ENCODE data around the gene RALA.
"Not testable (repeated sequence)": the region's sequence is repeated elsewhere in the genome, so short reads cannot be mapped to it uniquely, and the experiment has no call there.

Gene RALA

GRCh38 chr7:39645482-39646407, 22.4 kb downstream of the RALA start:
- no peak for DNase-seq (ENCODE audit: low spot score)
- Mint-ChIP-seq H3K27ac (no peak overlapping the region), H3K4me3 (no peak overlapping the region), H3K36me3 (ENCODE audit: low read depth) (peaks cover 7% of the 10 kb centered on the region), H3K4me1 (ENCODE audit: low read depth) (peaks cover 11% of the 10 kb centered on the region), H3K9me3 (no peaks in the 10 kb centered on the region), H3K27me3 (ENCODE audit: low read depth) (no peaks in the 10 kb centered on the region)

GRCh38 chr7:39647816-39648215, 24.4 kb downstream of the RALA start:
- H3K36me3 Mint-ChIP-seq (ENCODE audit: low read depth): peaks cover 4% of the 10 kb centered on the region
- no peaks in the 10 kb centered on the region for H3K9me3 Mint-ChIP-seq
- H3K27ac Mint-ChIP-seq: no peak overlapping the region
- DNase-seq (ENCODE audit: low spot score): no peak
- H3K4me3 Mint-ChIP-seq: no peak overlapping the region
- H3K27me3 Mint-ChIP-seq (ENCODE audit: low read depth): no peaks in the 10 kb centered on the region
- peaks cover 9% of the 10 kb centered on the region for H3K4me1 Mint-ChIP-seq (ENCODE audit: low read depth)

GRCh38 chr7:39650676-39651075, 27.3 kb downstream of the RALA start:
- no peak overlapping the region for H3K27ac Mint-ChIP-seq
- H3K27me3 Mint-ChIP-seq (ENCODE audit: low read depth): no peaks in the 10 kb centered on the region
- peaks cover 14% of the 10 kb centered on the region for H3K9me3 Mint-ChIP-seq
- no peak for DNase-seq (ENCODE audit: low spot score)
- H3K36me3 Mint-ChIP-seq (ENCODE audit: low read depth): peaks cover 8% of the 10 kb centered on the region
- no peak overlapping the region for H3K4me3 Mint-ChIP-seq
- H3K4me1 Mint-ChIP-seq (ENCODE audit: low read depth): peaks cover 9% of the 10 kb centered on the region

GRCh38 chr7:39651265-39651664, 27.9 kb downstream of the RALA start:
- Mint-ChIP-seq H3K27me3 (ENCODE audit: low read depth) (no peaks in the 10 kb centered on the region), H3K27ac (no peak overlapping the region), H3K4me3 (no peak overlapping the region), H3K4me1 (ENCODE audit: low read depth) (peaks cover 10% of the 10 kb centered on the region), H3K9me3 (peaks cover 17% of the 10 kb centered on the region), H3K36me3 (ENCODE audit: low read depth) (peaks cover 10% of the 10 kb centered on the region)
- DNase-seq (ENCODE audit: low spot score): no peak

GRCh38 chr7:39656415-39656814, 33.0 kb downstream of the RALA start:
- Mint-ChIP-seq H3K4me3 (no peak overlapping the region), H3K27ac (no peak overlapping the region), H3K27me3 (ENCODE audit: low read depth) (no peaks in the 10 kb centered on the region), H3K4me1 (ENCODE audit: low read depth) (peaks cover 3% of the 10 kb centered on the region), H3K36me3 (ENCODE audit: low read depth) (peaks cover 30% of the 10 kb centered on the region), H3K9me3 (peaks cover 22% of the 10 kb centered on the region)
- no peak for DNase-seq (ENCODE audit: low spot score)

- H3K9me3 Mint-ChIP-seq: peaks cover 32% of the 10 kb centered on the region
- no peak overlapping the region for H3K4me3 Mint-ChIP-seq
- peaks cover 3% of the 10 kb centered on the region for H3K4me1 Mint-ChIP-seq (ENCODE audit: low read depth)
- no peak for DNase-seq (ENCODE audit: low spot score)
- no peak overlapping the region for H3K27ac Mint-ChIP-seq
- H3K27me3 Mint-ChIP-seq (ENCODE audit: low read depth): no peaks in the 10 kb centered on the region
- H3K36me3 Mint-ChIP-seq (ENCODE audit: low read depth): peaks cover 40% of the 10 kb centered on the region
These were observed 36.1 kb downstream of the RALA start for GRCh38 chr7:39659356-39660013.

GRCh38 chr7:39661960-39662359, 38.6 kb downstream of the RALA start:
- DNase-seq (ENCODE audit: low spot score): no peak
- Mint-ChIP-seq H3K9me3 (peaks cover 19% of the 10 kb centered on the region), H3K4me1 (ENCODE audit: low read depth) (peaks cover 2% of the 10 kb centered on the region), H3K36me3 (ENCODE audit: low read depth) (peaks cover 32% of the 10 kb centered on the region), H3K4me3 (no peak overlapping the region), H3K27ac (no peak overlapping the region), H3K27me3 (ENCODE audit: low read depth) (no peaks in the 10 kb centered on the region)

GRCh38 chr7:39663263-39663662, 39.9 kb downstream of the RALA start:
- H3K4me1 Mint-ChIP-seq (ENCODE audit: low read depth): peaks cover 5% of the 10 kb centered on the region
- H3K27me3 Mint-ChIP-seq (ENCODE audit: low read depth): no peaks in the 10 kb centered on the region
- H3K4me3 Mint-ChIP-seq: no peak overlapping the region
- peaks cover 19% of the 10 kb centered on the region for H3K9me3 Mint-ChIP-seq
- no peak for DNase-seq (ENCODE audit: low spot score)
- H3K36me3 Mint-ChIP-seq (ENCODE audit: low read depth): peaks cover 29% of the 10 kb centered on the region
- no peak overlapping the region for H3K27ac Mint-ChIP-seq

GRCh38 chr7:39664057-39664456, 40.7 kb downstream of the RALA start:
- H3K27ac Mint-ChIP-seq: no peak overlapping the region
- H3K4me1 Mint-ChIP-seq (ENCODE audit: low read depth): peaks cover 5% of the 10 kb centered on the region

GRCh38 chr7:39664585-39664984, 41.2 kb downstream of the RALA start:
- Mint-ChIP-seq H3K36me3 (ENCODE audit: low read depth) (peaks cover 24% of the 10 kb centered on the region), H3K9me3 (peaks cover 19% of the 10 kb centered on the region), H3K27me3 (ENCODE audit: low read depth) (no peaks in the 10 kb centered on the region), H3K4me3 (no peak overlapping the region), H3K4me1 (ENCODE audit: low read depth) (peaks cover 6% of the 10 kb centered on the region), H3K27ac (no peak overlapping the region)
- DNase-seq (ENCODE audit: low spot score): no peak

More at GRCh38 chr7:39664057-39664456, 40.7 kb downstream of the RALA start:
- no peak overlapping the region for H3K4me3 Mint-ChIP-seq
- no peak for DNase-seq (ENCODE audit: low spot score)
- peaks cover 19% of the 10 kb centered on the region for H3K9me3 Mint-ChIP-seq
- peaks cover 27% of the 10 kb centered on the region for H3K36me3 Mint-ChIP-seq (ENCODE audit: low read depth)
- no peaks in the 10 kb centered on the region for H3K27me3 Mint-ChIP-seq (ENCODE audit: low read depth)

GRCh38 chr7:39666562-39666961, 43.2 kb downstream of the RALA start:
- no peaks in the 10 kb centered on the region for H3K27me3 Mint-ChIP-seq (ENCODE audit: low read depth)
- DNase-seq (ENCODE audit: low spot score): no peak
- peaks cover 12% of the 10 kb centered on the region for H3K9me3 Mint-ChIP-seq
- H3K36me3 Mint-ChIP-seq (ENCODE audit: low read depth): peaks cover 12% of the 10 kb centered on the region
- H3K4me3 Mint-ChIP-seq: no peak overlapping the region
- no peak overlapping the region for H3K27ac Mint-ChIP-seq
- peaks cover 5% of the 10 kb centered on the region for H3K4me1 Mint-ChIP-seq (ENCODE audit: low read depth)

- Mint-ChIP-seq H3K9me3 (peaks cover 7% of the 10 kb centered on the region), H3K4me3 (no peak overlapping the region), H3K27ac (no peak overlapping the region), H3K4me1 (ENCODE audit: low read depth) (peaks cover 5% of the 10 kb centered on the region), H3K36me3 (ENCODE audit: low read depth) (peaks cover 7% of the 10 kb centered on the region), H3K27me3 (ENCODE audit: low read depth) (no peaks in the 10 kb centered on the region)
- no peak for DNase-seq (ENCODE audit: low spot score)
These were observed 44.1 kb downstream of the RALA start for GRCh38 chr7:39667341-39667923.

GRCh38 chr7:39668280-39668679, 44.9 kb downstream of the RALA start:
- not testable (repeated sequence) for H3K36me3 Mint-ChIP-seq (ENCODE audit: low read depth); H3K27ac Mint-ChIP-seq; DNase-seq (ENCODE audit: low spot score); H3K9me3 Mint-ChIP-seq; H3K4me3 Mint-ChIP-seq; H3K27me3 Mint-ChIP-seq (ENCODE audit: low read depth); H3K4me1 Mint-ChIP-seq (ENCODE audit: low read depth)

GRCh38 chr7:39670052-39670451, 46.7 kb downstream of the RALA start:
- H3K4me3 Mint-ChIP-seq: no peak overlapping the region
- peaks cover 2% of the 10 kb centered on the region for H3K36me3 Mint-ChIP-seq (ENCODE audit: low read depth)
- H3K27me3 Mint-ChIP-seq (ENCODE audit: low read depth): no peaks in the 10 kb centered on the region
- no peaks in the 10 kb centered on the region for H3K9me3 Mint-ChIP-seq
- H3K4me1 Mint-ChIP-seq (ENCODE audit: low read depth): peaks cover 5% of the 10 kb centered on the region
- DNase-seq (ENCODE audit: low spot score): no peak
- no peak overlapping the region for H3K27ac Mint-ChIP-seq
